ENCODE results near the gene NRSN2.

- TF ChIP-seq, protein P1, sequence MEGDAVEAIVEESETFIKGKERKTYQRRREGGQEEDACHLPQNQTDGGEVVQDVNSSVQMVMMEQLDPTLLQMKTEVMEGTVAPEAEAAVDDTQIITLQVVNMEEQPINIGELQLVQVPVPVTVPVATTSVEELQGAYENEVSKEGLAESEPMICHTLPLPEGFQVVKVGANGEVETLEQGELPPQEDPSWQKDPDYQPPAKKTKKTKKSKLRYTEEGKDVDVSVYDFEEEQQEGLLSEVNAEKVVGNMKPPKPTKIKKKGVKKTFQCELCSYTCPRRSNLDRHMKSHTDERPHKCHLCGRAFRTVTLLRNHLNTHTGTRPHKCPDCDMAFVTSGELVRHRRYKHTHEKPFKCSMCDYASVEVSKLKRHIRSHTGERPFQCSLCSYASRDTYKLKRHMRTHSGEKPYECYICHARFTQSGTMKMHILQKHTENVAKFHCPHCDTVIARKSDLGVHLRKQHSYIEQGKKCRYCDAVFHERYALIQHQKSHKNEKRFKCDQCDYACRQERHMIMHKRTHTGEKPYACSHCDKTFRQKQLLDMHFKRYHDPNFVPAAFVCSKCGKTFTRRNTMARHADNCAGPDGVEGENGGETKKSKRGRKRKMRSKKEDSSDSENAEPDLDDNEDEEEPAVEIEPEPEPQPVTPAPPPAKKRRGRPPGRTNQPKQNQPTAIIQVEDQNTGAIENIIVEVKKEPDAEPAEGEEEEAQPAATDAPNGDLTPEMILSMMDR (IDR thresholded peaks at IDR 0.05; ENCODE audit: extremely low read depth in 1 of 2, insufficient read depth in 1 of 2, low read depth in 1 of 2, low read length in 2 of 2), result no peak
- TF ChIP-seq EZH2 (IDR thresholded peaks at IDR 0.05; ENCODE audit: borderline replicate concordance, low read depth, low read length, severe bottlenecking) (no peak), POLR2A (IDR thresholded peaks at IDR 0.05; ENCODE audit: low read depth, low read length) (no peak)
Measured at GRCh38 chr20:366041-366718, 19.3 kb downstream of the NRSN2 start.
